NOMO-1 treated with dmso at 0.1 percent for 144 hours (cell line): ENCODE measurements around the gene MRPL19.

Experiments
- DNase-seq: peaks from one replicate; lab custom pipeline; 2025; ENCODE audit not compliant: unreplicated experiment; lab: John Stamatoyannopoulos, UW

Gene MRPL19

DNA sequence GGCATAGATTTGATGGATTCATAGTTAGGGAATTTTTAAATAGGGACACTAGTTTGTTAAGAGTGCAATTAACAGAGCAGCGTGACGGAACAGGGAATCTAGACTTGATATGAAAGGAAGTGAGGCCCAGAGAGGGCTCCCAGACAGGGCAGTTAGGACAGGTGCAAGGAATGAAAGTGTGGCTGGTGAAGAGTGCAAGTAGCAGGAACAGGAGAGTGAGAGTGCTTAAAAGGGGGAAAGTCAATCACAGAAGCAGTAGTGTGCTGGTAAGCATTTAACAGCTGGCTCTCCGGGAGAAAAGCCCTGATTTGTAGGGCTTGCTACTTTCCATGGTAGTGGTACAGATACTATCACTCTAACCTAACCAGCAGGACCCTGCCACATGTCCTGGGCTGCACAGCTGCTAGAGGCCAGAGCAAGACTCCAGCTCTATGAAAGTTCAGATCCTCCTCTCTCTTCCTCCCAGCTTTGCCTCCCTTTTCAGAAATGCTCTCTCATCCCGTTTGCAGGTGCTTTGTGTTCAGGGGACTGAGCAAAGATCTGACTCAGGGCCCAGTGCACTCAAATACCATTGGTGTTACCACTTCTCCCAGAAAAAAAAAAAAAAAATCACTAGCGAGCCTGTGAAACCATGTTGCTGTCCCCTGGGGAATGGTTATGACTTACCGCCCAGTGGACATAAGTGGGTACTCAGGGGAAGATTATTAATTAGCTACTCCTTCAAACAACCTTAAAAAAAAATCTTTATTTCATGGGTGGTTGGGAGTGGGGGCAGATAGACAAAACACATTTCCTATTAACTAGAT is 82.2 kb downstream of the MRPL19 start:
- DNase-seq: no peak

DNA sequence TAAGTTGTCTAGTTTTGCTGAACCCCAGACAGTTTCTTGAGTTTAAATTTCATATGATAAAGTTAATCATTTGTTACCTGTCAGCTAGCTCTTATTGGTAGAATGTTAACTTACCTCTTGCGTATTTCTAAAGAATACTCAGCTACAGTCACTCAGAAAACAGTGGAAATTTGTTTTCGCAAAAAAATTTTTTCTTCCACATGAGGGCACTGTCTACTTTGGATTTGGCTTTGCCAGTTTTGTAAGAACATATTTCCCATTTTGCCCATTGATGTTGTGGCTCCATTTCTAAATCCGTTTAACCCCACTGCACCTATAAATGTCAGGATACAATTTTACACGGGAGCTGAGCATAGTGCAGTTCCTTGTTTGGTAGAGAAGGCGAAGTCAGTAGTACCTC is 83.3 kb downstream of the MRPL19 start:
- DNase-seq: no peak

DNA sequence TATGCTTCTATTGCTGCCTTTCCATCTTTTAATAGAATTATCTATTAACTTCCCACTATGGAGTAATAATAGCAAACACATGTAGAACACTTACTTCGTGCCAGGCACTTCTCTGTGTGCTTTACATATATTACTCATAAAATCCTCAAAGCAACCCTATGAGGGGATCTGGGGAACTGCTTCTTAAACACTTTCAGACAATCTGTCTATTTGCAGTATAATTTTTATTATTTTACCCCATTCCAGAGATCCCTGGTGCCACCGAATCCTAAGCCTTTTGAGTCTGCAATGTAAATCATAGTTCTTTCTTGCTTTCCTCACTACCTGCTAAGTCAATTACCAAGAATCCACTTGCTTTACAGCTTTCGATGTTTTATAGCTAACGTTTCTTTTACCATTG is 89.7 kb downstream of the MRPL19 start:
- no peak for DNase-seq

DNA sequence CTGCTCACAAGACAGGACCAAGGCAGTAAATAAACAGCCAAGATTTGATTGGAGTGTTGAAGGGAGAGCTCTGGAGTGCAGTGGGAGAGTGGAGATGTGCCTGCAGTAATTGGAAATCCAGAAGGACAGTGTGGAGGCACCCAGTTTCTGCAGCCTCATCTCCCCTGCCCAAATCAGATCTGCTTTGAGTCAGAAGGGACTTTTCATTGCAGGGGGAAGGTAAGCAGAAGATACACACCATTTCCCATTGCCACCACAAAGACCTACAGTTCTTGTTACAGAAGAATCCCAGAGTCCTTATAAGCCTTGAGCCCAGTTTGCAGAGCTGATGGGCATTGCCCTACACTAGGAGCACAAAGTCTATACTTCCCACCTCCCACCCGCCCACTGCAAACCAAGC is 91.4 kb downstream of the MRPL19 start:
- DNase-seq: no peak
